ENCODE results near the gene MCM10.
A peak's percentile ranks its signal among the peaks of the same experiment; 100 is the strongest.

The MCM10 gene

DNA sequence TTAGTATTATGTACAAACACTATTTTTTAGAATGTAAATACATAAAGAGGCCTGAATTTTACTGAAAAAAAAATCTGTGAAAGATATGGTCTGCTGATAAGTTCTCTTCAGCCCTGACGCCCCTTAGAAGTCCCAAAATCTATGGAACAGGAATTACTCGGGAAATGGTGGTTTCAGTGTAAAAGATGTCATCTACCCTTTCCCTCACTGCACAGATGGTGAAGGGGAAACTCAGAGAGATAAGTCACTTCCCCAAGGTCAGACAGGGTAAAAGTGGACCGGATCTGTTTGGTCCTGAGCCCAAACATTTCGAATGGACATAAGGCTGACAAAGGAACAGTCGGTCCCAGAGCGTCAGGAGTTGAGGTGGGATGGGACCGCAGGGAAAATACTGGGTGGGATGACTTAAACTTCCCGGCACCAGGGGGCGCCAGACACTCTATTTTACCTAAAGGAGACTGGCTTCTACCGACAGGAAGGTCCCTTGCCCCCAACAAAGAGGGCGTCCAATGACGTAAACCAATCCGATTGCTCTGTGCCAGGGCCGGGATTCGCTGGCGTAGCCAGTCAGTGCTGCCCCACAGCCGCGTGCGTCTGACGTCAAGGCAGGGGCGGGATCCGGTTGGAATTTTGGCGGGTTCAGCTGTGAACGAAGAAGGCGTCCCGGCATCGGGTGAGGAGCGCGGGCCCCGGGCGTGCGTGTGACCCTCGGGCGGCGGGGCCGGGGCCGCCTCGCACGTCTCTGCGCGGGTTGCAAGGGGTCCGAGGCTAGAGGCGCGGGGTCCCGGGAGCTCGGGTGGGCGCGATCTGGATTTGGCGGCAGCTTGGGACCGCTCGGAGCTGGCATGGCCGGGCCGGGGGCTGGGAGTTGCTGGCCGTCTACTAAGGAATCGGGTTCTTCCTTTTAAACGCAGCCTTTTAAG lies at the start of gene MCM10:
MCM10 (plus strand) TSS at position 625 of the 923 bp plus-strand sequence. CDS start 2,645 bp downstream, outside the sequence.
- Histone ChIP-seq H3K27me3 (ENCODE audit: low read depth, low read length) (no peaks in the 10 kb centered on the region), H3K27ac (ENCODE audit: low read length) (no peak within 1 kb of the TSS), H3K9me3 (ENCODE audit: control insufficient read depth in 1 of 2, low read length in 2 of 2) (no peaks in the 10 kb centered on the region), H3K36me3 (ENCODE audit: control insufficient read depth in 1 of 2, insufficient read depth in 2 of 2, low read length in 2 of 2) (no peaks in the 10 kb centered on the region), H3K4me3 (ENCODE audit: low read depth in 1 of 2, low read length in 2 of 2) (peak within 1 kb of the TSS; percentile 58 to 65), H3K4me1 (ENCODE audit: control insufficient read depth in 1 of 2, insufficient read depth in 2 of 2, low read length in 2 of 2) (peaks cover 0 to 4% of the 10 kb centered on the region in 2 donors)

DNA sequence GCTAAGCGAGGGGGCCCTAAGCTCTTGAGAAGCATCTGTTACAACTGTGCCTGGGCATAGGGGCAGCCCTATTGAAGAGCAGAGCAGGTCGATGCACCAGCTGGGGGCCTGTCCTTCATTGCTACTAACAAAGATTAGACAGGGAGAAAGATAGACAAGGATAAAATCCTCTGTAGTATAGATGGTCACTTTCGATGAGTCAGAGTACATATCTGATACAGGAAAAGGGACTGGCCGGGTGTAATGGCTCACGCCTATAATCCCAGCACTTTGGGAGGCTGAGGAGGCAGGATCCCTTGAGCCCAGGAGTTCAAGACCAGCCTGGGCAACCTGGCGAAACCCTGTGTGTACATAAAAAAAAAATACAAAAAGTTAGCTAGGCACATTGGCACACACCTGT lies 47.8 kb upstream of the MCM10 start:
- Histone ChIP-seq H3K36me3 (ENCODE audit: control insufficient read depth in 1 of 2, insufficient read depth in 2 of 2, low read length in 2 of 2) (peaks cover 38 to 63% of the 10 kb centered on the region in 2 donors), H3K9me3 (ENCODE audit: control insufficient read depth in 1 of 2, low read length in 2 of 2) (no peaks in the 10 kb centered on the region)

DNA sequence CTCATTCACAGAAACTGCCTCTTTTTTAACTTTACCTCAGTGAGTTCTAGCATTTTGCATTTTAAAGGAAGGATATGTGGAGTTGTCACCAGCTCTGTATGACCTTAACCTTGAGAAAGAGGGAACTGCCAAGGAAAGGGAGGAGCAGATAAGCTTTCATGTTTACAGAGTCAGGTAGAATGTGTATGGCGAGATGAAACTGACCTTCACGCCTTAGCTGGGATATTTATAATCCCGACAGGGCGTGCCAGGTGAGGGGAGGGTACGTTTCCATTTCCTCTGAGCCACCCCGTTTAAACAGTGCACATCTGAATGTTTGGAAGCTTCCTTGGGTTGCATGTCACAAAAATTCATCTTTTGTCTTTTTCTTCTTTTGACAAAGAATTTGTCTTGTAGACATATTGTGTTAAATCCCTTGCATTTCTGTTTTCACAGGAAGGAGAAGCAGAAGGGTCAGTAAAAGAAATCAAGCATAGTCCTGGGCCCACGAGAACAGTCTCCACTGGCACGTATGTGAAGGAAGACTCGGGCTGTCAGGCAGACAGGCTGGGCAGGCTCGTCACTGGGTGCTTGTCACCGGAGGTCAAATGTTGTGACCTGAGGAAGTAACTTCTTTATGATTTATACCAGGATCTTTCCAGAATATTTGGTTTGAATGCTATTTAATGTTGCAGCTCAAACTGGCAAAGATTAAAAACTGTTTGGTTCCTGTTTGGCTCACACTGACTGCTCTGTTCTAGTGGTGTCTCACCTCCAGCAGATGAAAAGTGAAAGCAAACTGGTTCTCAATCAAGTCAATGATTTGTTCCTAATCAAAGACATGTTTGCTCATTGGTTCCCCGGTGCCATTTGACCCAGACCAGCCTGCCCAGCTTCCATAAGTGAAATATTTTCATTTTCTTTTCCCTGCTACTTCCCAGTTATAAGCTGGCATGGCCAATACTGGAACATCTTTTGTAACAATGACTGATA lies 45.2 kb upstream of the MCM10 start:
- no peaks in the 10 kb centered on the region for H3K9me3 ChIP-seq (ENCODE audit: control insufficient read depth in 1 of 2, low read length in 2 of 2)
- peak overlapping the region; percentile 80 for H3K27ac ChIP-seq (ENCODE audit: low read length)
- no peak overlapping the region for H3K4me3 ChIP-seq (ENCODE audit: low read depth in 1 of 2, low read length in 2 of 2)
- no peaks in the 10 kb centered on the region for H3K4me1 ChIP-seq (ENCODE audit: control insufficient read depth in 1 of 2, insufficient read depth in 2 of 2, low read length in 2 of 2)
- H3K27me3 ChIP-seq (ENCODE audit: low read depth, low read length) = no peaks in the 10 kb centered on the region
- peaks cover 35 to 55% of the 10 kb centered on the region in 2 donors for H3K36me3 ChIP-seq (ENCODE audit: control insufficient read depth in 1 of 2, insufficient read depth in 2 of 2, low read length in 2 of 2)

More for the DNA sequence above, 47.8 kb upstream of the MCM10 start:
- no peak overlapping the region for H3K27ac ChIP-seq (ENCODE audit: low read length)
- no peaks in the 10 kb centered on the region for H3K27me3 ChIP-seq (ENCODE audit: low read depth, low read length)
- no peak overlapping the region for H3K4me3 ChIP-seq (ENCODE audit: low read depth in 1 of 2, low read length in 2 of 2)
- no peaks in the 10 kb centered on the region for H3K4me1 ChIP-seq (ENCODE audit: control insufficient read depth in 1 of 2, insufficient read depth in 2 of 2, low read length in 2 of 2)

DNA sequence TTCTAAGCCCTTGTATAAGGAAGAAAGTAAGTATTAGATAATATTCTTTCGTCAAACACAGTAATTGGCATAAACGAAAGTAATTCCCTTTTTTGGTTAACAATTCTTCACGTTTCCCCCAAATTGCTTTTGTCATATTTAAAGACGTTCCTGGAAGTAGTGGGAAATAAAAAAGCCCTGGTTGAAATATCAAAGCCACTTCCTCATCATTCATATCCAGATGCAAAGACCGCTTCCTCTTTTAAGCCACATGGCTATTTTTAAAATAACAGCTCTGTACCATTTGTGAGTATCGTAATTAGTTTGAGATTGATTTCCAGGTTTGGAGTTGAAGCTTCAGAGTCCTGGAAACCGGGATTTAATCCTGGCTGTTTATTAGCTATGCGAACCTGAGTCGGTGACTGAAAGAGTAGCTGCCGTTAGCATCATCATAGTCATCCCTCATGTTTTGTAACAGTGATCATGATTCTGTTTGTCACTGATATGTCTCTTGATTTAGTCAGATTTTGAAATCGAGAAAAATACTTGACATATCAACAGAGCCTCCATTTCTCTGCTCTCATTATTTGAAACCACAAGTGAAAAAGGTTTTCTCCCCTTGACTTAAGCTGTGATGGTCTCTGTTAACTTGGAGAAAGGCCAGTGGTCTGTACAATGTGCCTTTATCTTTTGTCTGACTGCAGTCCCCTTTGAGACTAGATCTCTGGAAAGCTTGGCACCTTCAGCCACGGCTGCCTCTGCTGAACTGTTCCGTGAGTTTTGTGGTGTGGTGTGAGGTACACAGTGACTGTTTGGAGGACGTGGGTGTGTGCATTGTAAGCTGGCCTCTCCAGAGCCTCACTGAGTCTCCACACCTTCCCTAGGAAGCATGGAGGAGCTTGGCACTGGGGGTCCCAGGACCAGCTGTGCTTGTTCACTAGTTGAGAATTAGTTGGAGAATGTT lies 43.2 kb upstream of the MCM10 start:
- Histone ChIP-seq H3K9me3 (ENCODE audit: control insufficient read depth in 1 of 2, low read length in 2 of 2) (no peaks in the 10 kb centered on the region), H3K4me3 (ENCODE audit: low read depth in 1 of 2, low read length in 2 of 2) (no peak overlapping the region), H3K27me3 (ENCODE audit: low read depth, low read length) (no peaks in the 10 kb centered on the region), H3K27ac (ENCODE audit: low read length) (no peak overlapping the region), H3K4me1 (ENCODE audit: control insufficient read depth in 1 of 2, insufficient read depth in 2 of 2, low read length in 2 of 2) (no peaks in the 10 kb centered on the region), H3K36me3 (ENCODE audit: control insufficient read depth in 1 of 2, insufficient read depth in 2 of 2, low read length in 2 of 2) (peaks cover 44 to 66% of the 10 kb centered on the region in 2 donors)

DNA sequence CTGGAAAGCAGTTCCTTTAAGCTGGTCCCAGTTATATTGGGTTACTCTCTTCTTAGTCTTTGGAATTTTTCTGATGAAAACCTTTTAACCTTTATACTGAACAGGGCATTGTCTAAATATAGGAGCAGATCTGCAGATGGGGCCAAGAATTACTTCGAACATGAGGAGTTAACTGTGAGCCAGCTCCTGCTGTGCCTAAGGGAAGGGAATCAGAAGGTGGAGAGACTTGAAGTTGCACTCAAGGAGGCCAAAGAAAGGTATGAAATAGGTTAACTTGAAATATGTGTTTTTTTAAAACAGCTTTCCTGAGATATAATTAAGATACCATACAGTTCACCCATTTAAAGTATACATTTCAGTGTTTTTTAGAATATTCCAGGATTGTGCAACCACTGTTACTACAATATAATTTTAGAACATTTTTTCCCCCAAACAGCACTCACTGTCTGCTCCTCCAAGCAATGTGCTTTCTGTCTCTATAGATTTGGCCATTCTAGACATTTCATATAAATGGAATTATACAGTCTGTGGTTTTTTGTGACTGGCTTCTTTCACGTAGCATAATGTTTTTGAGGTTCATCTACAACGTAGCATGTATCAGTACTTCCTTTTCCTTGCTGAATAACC lies 42.5 kb upstream of the MCM10 start:
- H3K4me3 ChIP-seq (ENCODE audit: low read depth in 1 of 2, low read length in 2 of 2) = no peak overlapping the region
- no peak overlapping the region for H3K27ac ChIP-seq (ENCODE audit: low read length)
- no peaks in the 10 kb centered on the region for H3K4me1 ChIP-seq (ENCODE audit: control insufficient read depth in 1 of 2, insufficient read depth in 2 of 2, low read length in 2 of 2)
- H3K9me3 ChIP-seq (ENCODE audit: control insufficient read depth in 1 of 2, low read length in 2 of 2) = no peaks in the 10 kb centered on the region
- peaks cover 48 to 67% of the 10 kb centered on the region in 2 donors for H3K36me3 ChIP-seq (ENCODE audit: control insufficient read depth in 1 of 2, insufficient read depth in 2 of 2, low read length in 2 of 2)
- H3K27me3 ChIP-seq (ENCODE audit: low read depth, low read length) = no peaks in the 10 kb centered on the region

DNA sequence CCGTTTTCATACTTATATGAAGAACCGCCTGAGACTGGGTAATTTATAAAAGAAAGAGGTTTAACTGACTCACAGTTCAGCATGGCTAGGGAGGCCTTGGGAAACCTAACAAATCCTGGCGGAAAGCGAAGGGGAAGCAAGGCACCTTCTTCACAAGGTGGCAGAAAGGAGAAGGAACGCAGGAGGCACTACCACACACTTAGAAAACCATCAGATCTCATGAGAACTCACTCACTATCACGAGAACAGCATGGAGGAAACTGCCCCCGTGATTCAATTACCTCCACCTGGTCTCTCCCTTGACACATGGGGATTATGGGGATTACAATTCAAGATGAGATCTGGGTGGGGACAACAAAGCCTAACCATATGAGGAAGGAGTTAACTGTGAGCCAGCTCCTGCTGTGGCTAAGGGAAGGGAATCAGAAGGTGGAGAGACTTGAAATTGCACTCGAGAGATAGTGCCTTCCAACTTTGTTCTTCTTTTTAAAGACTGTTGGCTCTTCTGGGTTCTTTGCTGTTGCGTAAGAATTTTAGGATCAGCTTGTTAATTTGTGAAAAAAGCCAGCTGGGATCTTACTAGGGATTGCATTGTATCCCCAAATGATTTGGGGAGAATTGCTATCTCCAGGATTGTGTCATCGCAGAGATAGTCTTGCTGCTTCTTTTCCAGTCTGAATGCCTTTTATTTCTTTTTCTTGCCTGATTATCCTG lies 40.4 kb upstream of the MCM10 start:
- H3K4me1 ChIP-seq (ENCODE audit: control insufficient read depth in 1 of 2, insufficient read depth in 2 of 2, low read length in 2 of 2) = no peaks in the 10 kb centered on the region
- H3K36me3 ChIP-seq (ENCODE audit: control insufficient read depth in 1 of 2, insufficient read depth in 2 of 2, low read length in 2 of 2) = peaks cover 56 to 66% of the 10 kb centered on the region in 2 donors
- no peaks in the 10 kb centered on the region for H3K9me3 ChIP-seq (ENCODE audit: control insufficient read depth in 1 of 2, low read length in 2 of 2)
- H3K4me3 ChIP-seq (ENCODE audit: low read depth in 1 of 2, low read length in 2 of 2) = no peak overlapping the region
- no peaks in the 10 kb centered on the region for H3K27me3 ChIP-seq (ENCODE audit: low read depth, low read length)
- H3K27ac ChIP-seq (ENCODE audit: low read length) = no peak overlapping the region

DNA sequence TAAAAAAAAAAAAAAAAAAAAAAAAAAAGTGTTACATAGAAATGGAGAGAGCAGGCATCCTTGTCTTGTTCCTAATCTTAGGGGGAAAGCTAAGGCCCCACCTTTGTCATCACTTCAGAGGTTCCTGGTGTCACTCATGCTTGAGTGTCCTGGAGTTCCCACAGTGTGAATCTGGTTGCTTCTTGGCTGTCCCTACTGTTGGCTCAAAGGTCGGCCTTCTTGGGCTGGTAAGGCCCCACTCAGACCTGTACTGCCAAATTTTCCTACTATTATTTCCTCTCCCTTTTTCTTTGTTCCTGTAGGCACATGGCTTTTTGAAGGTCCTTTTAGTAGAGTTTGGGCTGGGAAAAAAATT lies 39.9 kb upstream of the MCM10 start:
- H3K27me3 ChIP-seq (ENCODE audit: low read depth, low read length) = no peaks in the 10 kb centered on the region
- H3K4me3 ChIP-seq (ENCODE audit: low read depth in 1 of 2, low read length in 2 of 2) = no peak overlapping the region
- no peaks in the 10 kb centered on the region for H3K4me1 ChIP-seq (ENCODE audit: control insufficient read depth in 1 of 2, insufficient read depth in 2 of 2, low read length in 2 of 2)
- no peaks in the 10 kb centered on the region for H3K9me3 ChIP-seq (ENCODE audit: control insufficient read depth in 1 of 2, low read length in 2 of 2)
- peaks cover 56 to 62% of the 10 kb centered on the region in 2 donors for H3K36me3 ChIP-seq (ENCODE audit: control insufficient read depth in 1 of 2, insufficient read depth in 2 of 2, low read length in 2 of 2)
- no peak overlapping the region for H3K27ac ChIP-seq (ENCODE audit: low read length)

DNA sequence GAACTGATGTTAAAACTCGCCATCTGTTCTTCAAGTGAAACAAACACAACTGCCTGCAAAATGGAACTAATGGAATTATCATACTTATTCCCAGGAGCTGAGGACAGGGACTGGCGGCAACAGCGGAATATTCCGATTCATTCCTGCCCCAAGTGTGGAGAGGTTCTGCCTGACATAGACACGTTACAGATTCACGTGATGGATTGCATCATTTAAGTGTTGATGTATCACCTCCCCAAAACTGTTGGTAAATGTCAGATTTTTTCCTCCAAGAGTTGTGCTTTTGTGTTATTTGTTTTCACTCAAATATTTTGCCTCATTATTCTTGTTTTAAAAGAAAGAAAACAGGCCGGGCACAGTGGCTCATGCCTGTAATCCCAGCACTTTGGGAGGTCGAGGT lies 24.7 kb upstream of the MCM10 start:
- Histone ChIP-seq H3K27me3 (ENCODE audit: low read depth, low read length) (no peaks in the 10 kb centered on the region), H3K36me3 (ENCODE audit: control insufficient read depth in 1 of 2, insufficient read depth in 2 of 2, low read length in 2 of 2) (peaks cover 66 to 73% of the 10 kb centered on the region in 2 donors), H3K4me3 (ENCODE audit: low read depth in 1 of 2, low read length in 2 of 2) (no peak overlapping the region), H3K9me3 (ENCODE audit: control insufficient read depth in 1 of 2, low read length in 2 of 2) (no peaks in the 10 kb centered on the region), H3K4me1 (ENCODE audit: control insufficient read depth in 1 of 2, insufficient read depth in 2 of 2, low read length in 2 of 2) (no peaks in the 10 kb centered on the region), H3K27ac (ENCODE audit: low read length) (no peak overlapping the region)

DNA sequence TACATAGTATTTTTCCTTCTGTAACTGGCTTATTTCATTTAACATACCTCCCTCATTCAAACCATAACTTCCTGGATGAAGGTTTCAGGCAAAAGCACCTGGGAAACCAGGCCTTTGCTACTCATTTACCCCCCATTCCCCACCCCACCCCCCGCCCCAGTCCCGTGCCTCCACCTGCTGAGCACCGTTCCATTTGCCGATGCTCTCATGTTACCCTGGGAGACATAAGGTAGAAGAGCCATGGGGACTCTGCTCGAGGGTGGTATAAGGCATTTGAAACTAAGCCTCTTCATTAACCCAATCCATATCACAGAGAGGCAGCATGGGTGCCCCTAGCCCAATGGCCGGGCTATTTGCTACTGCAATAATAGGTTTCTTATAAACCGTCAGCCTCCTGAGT lies 22.2 kb upstream of the MCM10 start:
- Histone ChIP-seq H3K27me3 (ENCODE audit: low read depth, low read length) (no peaks in the 10 kb centered on the region), H3K4me3 (ENCODE audit: low read depth in 1 of 2, low read length in 2 of 2) (no peak overlapping the region), H3K27ac (ENCODE audit: low read length) (no peak overlapping the region), H3K4me1 (ENCODE audit: control insufficient read depth in 1 of 2, insufficient read depth in 2 of 2, low read length in 2 of 2) (no peaks in the 10 kb centered on the region), H3K9me3 (ENCODE audit: control insufficient read depth in 1 of 2, low read length in 2 of 2) (no peaks in the 10 kb centered on the region), H3K36me3 (ENCODE audit: control insufficient read depth in 1 of 2, insufficient read depth in 2 of 2, low read length in 2 of 2) (peaks cover 50 to 53% of the 10 kb centered on the region in 2 donors)

DNA sequence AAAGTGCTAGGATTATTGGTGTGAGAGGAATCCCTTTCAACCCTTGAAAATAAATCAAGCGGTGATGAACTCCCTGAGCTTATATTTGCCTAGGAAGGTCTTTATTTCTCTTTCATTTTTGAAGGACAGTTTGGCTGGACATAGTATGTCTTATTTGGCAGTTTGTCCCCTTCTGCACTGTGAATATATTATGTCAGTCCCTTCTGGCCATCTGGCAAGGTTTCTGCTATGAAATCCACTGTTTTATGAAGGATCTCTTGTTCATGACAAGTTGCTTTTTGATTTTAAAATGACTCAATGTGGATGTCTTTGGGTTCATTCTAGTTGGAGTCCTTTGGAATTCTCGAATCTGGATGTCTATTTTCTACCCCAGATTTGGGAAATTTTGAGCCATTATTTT lies 21.7 kb upstream of the MCM10 start:
- H3K9me3 ChIP-seq (ENCODE audit: control insufficient read depth in 1 of 2, low read length in 2 of 2) = no peaks in the 10 kb centered on the region
- H3K27me3 ChIP-seq (ENCODE audit: low read depth, low read length) = no peaks in the 10 kb centered on the region
- H3K4me3 ChIP-seq (ENCODE audit: low read depth in 1 of 2, low read length in 2 of 2) = no peak overlapping the region
- H3K4me1 ChIP-seq (ENCODE audit: control insufficient read depth in 1 of 2, insufficient read depth in 2 of 2, low read length in 2 of 2) = no peaks in the 10 kb centered on the region
- no peak overlapping the region for H3K27ac ChIP-seq (ENCODE audit: low read length)
- peaks cover 45 to 50% of the 10 kb centered on the region in 2 donors for H3K36me3 ChIP-seq (ENCODE audit: control insufficient read depth in 1 of 2, insufficient read depth in 2 of 2, low read length in 2 of 2)

Data from muscle layer of duodenum (tissue), 2 donors.